ENCODE measurements around the gene FOXJ3.

GRCh38 chr1:42228938-42229337 is 106.1 kb downstream of the FOXJ3 start:
- TF ChIP-seq CTCF (IDR thresholded peaks at IDR 0.05 in 8 of 11, conservative IDR thresholded peaks at IDR 0.05 in 3 of 11) (no peak), POLR2AphosphoS5 (IDR thresholded peaks at IDR 0.05) (no peak), POLR2A (IDR thresholded peaks at IDR 0.05) (no peak)

Data from spleen (tissue), 7 donors.